Kidney tubule cell (primary cell): ENCODE results near the gene GPR183.

Experiments used
- DNase-seq: peaks from one replicate; pipeline ENCODE4 v3.0.0-alpha.2; 2018; ENCODE audit warnings: low spot score

GPR183 gene

DNA sequence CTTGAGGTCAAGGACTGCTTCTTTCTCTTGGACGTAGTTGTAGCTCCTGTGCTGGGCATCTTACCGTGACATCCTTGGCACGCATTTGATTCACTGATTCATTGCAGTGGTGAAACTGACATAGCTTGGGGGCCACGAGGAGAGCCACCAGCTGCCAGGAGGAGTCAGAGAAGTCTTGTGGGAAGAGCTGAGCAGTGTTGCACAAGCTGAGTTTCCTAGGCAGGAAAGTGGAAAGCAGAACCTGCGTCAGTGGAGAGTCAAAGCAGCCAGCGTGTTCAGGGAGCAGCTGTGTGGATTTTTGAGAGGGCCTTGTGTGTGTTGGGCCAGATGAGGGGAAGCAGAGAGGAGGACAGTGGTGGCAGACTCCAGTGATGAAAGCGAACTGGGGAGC lies 5.3 kb upstream of the GPR183 start:
- peak; percentile 92 for DNase-seq

DNA sequence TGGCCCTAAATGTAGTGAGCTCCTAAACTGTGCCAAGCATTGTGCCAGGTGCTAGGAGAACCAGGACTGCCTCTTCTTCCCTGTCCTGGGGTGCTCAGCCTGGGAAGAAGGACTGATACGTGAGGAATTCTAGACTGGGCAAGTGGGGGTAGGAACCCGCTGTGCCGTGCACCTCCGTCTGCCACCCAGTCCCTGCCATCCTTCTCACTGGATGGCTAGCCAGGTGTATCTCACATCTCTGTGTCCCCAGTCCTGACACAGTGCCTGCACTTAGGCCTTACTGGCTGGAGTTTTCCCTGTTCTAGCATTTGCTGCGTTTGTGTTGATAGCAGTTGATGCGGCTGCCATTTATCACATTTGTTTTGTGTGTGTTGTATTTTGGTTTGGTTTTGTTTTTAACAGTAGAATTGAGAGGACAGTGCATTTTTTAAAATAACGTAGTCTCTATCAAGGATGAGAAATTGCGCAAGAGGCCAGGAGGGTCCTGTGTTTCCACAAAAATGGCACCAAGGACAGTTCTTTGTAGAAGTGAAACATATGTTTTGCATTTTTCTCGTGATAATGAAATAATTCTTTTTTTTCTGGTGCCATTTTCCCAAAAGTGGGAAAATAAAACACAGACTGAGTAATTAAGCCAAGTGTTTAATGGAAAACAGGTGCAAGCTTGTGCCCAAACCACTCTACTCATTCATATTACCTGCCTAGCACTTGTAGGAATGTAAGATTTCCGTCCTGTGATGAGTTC lies 4.7 kb upstream of the GPR183 start:
- no peak for DNase-seq

DNA sequence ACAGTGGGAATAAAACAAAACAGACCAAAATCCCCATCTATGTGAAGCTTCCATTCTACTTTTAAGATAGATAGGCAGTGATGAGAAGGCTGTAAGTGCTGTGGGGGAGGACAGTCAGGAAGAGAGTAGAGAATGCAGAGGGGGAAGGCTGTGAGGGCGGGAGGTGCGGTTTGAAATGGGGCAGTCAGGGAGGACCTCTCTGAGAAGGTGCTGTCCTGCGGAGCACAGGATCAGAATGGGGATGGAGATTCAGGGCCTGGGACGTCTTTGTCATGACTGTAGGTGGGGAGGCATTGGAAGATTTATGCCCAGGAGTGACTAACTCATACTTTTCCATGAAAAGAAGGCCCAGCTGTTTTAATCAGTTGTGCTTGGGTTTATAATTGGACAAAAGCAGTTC lies 3.9 kb upstream of the GPR183 start:
- no peak for DNase-seq

DNA sequence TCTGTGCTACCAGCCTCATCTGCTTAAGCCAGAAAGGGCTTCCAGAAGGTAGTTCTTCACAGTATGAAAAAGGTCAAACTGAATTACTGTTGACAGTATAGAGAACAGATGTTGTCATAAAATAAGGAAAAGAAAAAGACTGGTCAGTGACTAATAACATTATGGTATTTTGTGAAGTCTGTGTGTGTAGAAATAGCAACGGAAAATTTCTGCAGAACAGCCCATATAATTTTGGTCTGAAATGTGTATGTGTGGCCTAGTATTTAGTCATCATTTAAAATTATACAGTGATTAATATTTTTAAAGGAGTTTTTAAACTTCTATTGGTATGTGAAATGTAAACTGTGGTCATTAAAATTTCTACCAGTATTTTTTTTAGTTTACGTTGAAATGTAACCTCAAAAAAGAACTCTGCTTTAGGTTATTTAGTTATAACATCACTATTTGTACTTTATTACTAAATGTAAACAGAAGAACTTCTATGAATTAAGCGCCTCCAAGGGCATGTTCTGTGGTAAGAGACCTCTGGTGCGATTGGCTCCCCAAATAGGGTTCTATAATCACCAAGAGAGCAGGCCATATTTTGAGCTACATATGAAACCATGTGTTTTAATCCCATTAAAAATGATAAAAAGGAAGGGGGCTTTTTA lies 3.3 kb upstream of the GPR183 start:
- DNase-seq = no peak

DNA sequence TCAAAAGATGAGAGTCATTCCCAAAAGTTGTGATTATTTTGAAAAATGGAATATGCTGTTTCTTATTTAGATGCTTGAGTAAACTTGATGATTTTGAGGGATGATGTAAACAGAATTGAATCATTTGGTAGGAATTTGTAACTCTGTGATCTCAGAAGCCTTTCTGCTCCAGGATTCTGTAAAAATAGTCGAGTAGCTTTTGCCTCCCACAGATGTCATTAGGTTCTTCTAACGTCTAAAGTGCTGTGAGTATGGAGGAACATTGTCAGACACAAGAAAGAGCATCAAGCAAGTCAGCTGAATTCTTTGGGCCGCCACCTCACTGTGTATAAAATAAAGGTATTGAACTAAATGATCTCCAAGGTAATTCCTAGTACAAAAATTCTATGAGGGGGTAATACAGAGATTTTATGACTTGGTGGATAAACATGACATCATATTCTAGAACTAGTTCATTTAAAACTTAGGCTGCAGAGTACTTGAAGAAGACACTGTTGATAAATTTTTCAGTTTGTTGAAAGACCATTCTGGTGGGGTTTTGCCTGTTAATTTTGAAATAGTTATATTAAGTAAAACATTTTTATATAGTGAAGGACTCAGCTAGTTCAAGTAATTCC lies 1.4 kb upstream of the GPR183 start:
- peak; percentile 59 for DNase-seq

DNA sequence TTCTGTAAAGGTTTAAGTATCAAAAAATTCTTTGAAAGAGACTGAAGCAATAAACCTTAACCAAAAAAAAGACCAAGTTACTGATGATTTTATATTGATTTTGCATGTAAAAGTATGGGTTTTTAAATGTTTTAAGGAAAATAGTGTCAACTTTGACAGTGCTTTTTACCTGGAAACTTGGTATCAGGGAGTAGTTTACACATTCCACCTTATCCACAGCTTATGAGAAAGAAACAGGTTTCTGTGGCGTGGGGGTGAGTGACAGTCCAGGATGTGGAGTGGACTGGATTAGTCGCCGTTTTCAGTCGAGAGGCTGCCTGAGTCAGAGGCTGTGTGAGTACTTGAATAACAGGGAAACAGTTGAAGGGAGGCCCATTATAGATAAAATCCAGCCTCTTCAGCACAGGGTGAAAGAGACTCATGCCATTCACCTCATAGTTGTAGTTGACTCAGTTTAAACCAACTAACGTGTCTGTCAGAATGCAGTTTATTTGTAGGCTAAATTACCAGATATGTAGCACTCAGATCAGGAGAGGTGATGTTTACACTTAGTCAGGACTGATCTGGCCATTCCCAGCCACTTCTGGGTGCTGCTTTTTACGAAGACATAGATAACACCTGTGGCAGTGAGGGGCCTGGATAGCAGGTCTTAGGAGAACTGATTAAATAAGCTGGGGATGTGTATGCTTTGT lies 595 bp upstream of the GPR183 start:
- DNase-seq = peak; percentile 91

DNA sequence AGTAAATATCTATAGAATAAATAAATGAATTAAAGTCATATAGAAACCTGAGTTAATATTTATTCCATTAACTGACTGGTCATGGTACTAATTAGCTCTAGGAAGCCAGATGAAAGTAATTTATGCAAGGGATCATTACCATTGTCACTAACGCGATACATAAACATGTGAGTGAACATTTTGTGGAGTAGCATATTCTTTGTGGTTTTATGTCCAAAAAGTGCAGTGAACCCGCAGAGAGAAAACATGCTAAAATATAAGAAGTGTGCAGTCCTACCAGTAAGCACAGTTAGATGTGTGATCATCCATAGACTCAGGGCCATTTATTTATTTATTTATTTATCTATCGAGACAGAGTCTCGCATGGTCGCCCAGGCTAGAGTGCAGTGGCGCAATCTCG lies 1.6 kb downstream of the GPR183 start:
- no peak for DNase-seq

DNA sequence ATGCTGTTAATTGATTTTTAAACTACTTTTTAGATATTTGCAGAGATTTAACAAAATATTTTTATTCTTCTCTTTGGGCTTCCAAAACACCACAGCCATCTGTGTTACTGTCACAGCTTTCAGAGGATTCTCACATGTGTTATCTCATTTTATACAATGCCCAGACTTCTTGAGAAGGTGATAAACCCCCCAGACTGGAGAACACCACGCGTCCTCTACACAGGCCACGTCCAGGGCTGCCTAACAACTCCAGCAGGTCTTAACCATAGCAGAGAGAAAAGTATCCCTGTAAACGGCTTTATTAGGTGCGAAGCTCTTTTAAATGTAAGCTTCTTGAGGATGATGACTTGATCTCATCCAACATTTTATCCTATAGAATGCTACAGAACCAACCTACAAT lies 2.0 kb downstream of the GPR183 start:
- DNase-seq = no peak

DNA sequence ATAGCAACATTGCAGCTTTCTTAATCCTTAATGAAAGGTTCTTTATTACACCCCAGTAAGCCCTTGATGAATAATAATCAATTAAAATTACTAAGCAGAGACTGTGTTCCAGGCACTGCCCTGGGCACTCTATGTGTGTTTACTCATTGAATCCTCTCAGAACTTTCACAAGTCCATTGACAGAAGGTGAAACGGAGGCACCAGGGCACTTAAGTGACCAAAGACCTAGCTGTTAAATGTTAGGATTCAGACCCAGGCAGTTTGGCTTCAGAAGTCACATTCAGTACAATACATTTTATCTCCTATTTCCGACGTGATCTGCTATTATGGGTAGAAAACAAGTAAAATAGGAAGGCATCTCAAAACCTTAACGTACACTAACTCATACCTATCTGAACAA lies 2.7 kb downstream of the GPR183 start:
- DNase-seq = no peak

DNA sequence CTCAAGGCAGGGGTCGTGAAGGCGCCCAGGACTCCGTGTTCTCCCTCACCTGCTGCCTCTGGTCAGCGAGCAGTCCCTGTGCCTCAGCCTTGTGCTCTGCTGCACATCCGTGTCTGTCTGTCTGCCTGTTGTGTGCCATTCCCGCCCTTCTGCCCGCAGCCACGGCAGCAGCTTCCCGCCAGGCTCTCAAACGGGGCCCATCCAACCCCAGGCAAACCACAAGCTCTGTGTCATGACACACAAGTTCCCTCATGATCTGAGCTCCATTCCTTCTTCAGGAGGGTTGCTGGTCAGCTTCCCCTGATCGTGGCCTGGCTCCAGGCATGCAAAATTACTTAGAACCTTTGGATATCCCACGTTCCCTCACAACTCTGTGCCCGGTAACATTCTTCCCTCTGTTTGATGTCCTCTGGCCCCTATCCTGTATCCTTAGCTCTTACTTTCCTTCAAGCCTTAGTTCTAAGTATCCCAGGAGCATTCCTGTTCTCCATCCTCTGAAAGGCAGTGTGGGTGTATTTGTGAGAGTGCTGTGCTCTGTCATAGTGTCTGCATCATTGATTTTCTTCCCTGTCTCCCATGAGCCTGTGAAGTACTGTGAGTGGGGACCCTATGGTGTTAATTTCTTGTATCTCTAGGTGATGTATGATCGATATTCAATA lies 3.2 kb downstream of the GPR183 start:
- no peak for DNase-seq

DNA sequence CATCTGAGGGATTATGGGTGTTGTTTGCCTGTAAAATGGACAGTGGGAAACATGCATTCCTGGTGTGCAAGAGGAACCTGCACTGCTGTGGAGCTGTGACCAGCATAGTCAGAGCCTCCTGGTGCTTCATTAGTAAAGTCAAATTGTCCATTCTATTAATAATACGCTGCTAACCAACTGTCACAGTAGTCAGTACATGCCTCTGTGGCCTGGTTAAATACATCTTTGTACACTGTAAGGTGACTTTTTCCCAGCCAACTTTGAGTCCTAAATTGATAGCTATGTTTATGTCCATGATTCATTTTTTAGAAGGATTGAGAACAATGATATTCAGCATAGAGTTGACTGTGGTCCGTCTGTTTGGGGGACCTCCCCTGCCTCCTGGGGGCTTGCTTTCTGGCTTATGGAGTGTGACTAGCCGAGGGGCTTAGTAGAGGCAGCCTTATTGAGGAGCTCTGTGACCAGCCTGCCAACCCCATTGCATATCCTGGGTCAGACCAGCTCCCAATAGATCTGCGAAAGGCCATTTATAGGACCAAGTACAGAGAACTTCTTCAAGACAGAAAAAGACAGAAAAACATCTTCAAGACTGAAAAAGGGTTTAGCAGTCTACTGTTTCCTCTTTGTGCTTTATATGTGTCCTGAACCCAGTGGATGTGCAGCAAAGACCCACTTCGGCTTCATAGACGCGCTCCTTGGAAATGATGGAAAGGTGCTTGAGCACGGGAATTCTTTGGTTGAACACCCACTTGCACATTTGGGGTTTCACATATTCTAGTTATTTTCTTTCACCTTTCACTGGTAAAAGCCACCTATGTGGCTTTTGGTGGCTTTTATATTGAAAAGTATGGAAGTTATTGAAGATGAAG lies 4.3 kb downstream of the GPR183 start:
- DNase-seq = peak; percentile 16

DNA sequence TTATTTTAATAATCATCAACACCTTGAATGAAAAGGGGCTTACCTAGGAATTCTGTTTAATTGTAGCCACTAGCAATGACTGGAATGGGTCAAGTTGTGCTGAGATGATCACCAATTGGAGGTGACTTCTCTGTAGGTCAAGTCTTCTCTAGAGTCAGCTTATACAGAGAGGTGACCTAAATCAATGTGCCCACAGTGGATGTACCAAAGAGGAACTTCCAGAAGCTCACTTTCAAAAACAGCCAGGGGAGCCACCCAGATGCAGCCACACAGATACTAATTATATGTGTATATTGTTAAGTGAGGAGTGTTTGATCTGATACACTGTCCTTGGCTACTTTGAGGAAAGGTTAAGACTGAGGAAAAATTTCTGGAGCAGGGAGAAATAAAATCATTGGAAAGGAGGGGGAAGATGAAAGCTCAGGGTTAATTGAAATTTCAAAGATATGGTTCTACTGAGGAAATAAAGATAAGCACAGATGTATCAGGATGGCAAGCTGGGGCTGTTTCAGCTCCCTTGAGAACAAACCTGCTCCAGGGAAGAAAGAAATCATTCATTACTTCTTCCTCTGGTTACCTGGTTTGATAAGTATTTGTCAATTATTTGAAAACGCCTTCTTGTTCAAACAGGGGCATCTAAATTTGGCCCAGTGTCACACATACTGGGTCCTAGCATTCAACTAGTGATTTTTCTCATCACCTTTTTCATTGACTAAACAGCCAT lies 5.1 kb downstream of the GPR183 start:
- no peak for DNase-seq

DNA sequence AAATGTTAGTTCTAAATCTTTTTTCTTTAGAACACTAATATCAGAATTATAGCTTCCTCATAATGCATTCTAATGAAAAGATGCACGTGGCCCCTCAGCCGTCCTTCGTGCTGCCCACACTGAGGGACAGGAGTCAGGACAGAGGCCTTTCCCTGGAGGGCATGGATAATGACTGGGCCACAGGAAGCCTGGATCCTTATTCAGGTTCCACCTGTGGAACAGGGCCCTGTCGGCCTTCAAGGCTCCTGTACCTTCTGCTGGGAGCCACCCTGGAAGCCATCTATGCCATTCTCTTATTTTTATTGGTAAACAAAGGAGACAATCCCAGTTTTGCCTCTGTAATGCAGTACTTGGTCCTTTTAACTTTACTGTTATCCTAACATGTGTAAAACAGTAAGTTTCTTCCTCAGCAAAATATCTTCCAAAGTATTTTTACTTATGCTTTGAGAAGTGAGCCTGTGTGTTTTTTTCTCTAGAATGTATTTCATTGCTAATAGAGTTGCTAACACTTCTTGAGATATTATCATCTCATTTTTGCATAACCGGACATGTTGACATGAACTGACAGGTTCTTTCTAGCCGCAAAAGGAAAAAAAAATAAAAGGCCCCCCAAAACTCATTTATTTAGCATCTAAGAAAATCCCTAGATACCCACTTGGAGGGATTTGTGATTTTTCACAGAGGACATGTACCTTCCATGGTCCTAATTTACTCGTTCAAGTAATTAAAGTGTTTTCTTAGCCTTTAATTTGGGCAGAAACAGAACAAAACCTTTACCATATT lies 6.0 kb downstream of the GPR183 start:
- DNase-seq = no peak

DNA sequence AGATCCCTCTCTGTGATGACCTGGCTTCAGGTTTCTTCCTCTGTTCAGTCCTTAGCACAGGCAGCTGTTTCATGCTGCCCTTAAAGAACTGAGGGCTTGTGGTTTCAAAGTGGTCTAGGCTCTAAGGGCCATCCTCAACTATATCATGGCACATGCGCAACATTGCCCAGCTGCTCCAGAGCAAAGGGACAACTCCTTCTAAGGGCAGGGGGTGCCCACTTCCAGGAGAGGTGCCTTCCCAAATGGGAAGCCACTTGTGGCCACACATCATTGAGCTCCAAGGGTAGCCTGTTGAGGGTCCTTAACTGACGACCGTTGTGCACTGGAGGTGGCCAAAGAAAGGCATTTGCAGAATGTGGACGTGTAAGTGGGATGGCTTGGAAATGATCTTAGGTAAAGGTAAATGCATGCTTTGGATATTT lies 7.3 kb downstream of the GPR183 start:
- DNase-seq = no peak

DNA sequence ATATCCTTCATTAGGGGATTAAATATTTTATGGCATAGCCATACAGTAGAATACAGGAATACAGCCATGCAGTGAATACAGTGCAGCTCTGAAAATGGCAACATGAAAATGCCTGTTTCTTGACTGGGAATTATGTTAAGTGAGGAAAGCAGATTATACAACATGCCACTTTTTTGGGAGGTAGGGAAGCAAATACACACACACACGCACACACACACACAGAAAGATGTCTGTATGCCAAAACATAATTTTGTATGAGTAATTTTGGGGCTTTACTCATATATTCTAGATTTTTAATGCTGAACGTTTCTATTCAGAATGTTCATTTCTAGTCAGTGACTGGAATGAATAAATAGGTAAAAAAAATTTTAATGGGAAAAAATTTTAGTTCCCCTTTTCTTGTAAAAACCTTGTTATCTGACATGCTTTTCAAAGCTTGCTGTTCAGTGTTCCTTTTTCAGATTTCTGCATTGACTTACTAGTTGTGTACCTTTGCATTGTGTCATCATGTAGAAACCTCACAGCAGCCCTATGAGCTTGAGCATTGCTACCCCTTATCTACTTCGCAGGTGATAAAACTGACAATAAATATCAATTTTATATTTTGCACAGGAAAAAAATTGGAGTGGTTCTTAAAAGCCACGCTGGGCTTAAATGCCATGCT lies 7.8 kb downstream of the GPR183 start:
- no peak for DNase-seq

DNA sequence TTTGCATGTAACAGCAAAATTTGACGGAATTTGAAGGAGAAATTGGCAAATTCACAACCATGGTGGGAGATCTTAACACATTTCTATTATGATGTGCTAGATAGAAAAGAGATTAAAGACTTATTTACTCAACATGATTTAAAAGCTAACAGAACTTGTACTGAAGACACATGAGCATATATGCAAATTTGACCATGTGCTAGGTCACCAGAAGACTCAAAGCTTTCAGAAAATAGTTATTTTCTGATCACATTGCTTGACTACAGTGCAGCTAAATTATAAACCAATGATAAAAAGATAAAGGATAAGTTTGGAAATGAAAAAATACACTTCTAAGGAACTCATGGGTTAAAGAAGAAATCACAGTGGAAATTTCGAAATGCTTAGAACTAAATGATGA lies 9.1 kb downstream of the GPR183 start:
- DNase-seq = no peak

DNA sequence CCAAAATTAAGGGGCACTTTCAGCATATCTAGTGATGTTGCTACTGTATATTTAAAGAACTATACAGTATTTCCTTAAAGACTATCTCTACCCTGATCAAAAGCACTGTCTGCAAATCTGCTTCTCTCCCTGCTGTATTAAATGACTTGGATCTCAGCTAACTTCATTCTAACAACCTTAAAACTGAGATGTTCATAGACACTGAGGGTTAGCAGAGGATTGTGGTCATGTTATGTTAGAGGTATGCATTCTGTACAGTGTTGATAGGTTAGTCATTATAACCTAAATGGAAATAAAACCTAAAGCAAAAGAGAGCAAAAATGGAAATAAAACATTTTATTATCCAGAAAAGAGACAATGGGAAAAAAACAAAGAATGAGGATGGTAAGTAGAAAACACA lies 9.9 kb downstream of the GPR183 start:
- DNase-seq = no peak

DNA sequence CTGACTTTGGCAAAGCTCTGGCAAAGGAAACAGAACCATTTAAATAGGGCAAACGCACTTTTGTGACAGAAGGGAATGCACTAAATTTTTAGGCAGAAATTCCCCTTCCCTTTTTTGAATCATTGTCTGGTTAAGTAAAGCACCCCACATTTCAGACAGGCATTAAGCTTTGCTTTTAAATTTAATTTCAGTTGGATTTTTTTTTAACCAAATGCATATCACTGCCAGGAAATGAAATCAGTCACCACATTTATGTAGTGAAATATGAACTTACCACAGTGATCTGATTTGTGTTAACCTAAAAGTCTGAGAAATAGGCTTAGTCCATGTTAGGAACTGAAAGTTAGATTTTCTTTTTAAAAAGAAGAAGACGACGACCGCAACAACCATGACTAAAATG lies 10.8 kb downstream of the GPR183 start:
- no peak for DNase-seq

DNA sequence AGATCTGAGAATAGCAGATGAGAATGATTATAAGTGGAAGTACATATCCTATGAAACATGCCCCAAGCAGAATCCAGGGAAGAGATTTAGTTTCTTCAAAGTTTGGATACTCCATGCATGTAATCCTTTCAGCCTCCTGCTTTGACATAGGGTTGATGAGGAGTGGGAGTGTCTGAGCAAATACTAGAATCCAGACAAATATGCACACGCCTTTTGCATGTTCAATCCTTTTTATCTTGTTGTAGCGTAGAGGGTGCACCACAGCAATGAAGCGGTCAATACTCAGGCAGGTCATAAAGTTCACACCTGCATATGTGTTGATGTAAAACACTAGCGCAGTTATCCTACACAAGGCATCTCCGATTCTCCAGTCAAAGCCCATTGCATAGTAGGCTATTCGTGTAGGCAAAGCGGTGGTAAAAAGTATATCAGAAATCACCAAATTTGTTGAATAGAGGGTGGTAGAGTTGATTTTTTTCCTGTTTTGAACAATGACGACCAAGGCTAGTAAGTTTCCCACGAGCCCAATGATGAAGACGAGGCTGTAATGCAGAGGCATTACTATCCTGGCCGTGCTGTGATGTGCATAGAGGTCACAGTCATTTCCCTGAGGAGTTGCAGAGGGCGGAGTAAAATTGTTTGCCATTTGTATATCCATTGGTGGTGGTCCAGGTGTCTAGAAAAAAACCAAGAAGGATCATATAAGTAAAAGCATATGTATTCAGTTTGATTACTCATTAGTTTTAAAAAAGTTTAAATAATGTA lies 11.5 kb downstream of the GPR183 start:
- no peak for DNase-seq
